Stimulated activated CD4-positive, alpha-beta T cell treated with anti-CD3 and anti-CD28 coated beads, TNF-alpha, amount 100 ng/mL, for 4 hours (primary cell): ENCODE measurements around the gene ZKSCAN5.
A peak's percentile ranks its signal among the peaks of the same experiment; 100 is the strongest.
"Not testable (repeated sequence)": the region's sequence is repeated elsewhere in the genome, so short reads cannot be mapped to it uniquely, and the experiment has no call there.

Experiments
- DNase-seq, 3 experiments: peaks; one replicate each; pipeline ENCODE4 v3.0.0-alpha.2; 2020; ENCODE audit warnings: low read depth in 3 of 3

The ZKSCAN5 gene

DNA sequence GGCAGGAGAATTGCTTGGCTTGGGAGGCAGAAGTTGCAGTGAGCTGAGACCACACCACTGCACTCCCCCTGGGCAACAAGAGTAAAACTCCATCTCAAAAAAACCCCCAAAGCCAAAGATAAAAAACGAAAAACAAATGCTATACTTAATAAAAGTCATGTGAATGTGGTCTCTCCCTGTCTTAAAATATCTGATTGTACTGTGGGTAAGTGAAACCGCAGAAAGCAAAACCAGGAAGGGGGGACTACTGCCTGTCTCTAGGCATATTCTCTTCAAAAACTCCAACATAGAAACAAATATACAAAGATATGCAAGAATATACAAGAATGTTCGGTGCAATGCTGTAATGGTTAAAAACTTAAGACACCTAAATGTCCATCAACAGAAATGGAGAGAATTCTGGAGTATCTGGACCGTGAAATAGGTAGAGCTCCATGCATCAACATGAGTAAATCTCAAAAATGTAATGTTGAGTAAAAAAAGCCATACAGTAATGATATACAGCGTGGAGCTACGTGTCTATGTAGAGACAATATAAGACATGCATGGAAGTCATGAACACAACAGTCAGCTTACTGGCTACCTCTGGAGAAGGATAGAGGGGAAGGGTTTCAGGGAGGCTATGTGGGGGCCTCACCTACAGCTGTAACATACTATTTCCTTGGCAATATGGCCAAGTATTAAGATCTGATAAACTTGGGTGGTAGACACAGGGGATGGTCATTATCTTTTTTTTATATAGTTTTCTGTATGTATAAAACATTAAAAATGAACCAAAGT, 6.5 kb upstream of the ZKSCAN5 start:
- DNase-seq, result no peak

DNA sequence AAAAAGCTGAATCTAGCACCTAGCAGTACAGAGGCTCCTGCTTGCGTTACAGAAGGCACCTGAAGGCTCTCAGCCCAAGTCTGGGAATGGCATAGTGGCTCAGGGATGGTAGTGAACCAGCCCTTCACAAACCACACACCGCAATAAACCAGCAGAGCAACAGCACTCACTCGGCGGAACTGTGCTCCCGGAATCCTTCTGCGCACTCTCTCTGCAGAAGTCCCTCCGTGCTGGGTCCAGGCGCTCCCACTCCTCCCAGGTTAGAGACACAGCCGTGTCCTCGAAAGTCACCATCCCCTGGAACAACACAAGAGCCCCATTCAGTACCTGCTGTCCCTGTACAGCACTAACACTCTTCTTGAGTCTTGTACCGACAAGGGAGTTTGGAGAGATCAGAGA, 5.9 kb upstream of the ZKSCAN5 start:
- DNase-seq, result no peak

DNA sequence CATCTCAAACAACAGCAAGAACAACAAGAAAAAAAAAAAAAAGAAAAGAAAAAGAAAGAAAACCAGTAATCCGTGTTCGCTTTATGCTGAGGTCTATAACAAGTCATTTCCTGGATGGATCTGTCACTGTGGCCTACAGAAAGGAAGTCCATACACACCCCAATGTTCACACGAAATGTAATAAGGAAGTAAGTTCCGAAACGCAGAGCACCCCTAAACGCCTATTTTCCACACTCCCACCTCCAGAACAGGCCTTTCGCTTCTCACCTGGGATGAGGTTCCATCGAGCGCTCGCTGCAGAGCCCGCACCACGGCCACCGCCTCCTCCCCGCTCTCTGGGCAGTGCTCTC, 5.1 kb upstream of the ZKSCAN5 start:
- DNase-seq, result no peak

- DNase-seq, result peak; percentile 66 to 77 (median 76)
These were observed 4.5 kb upstream of the ZKSCAN5 start, which contains the start of gene ZNF394 for GRCh38 chr7:99499721-99500636. ZNF394 (minus strand) TSS chr7:99500281; CDS start chr7:99500093, 188 bp downstream.

DNA sequence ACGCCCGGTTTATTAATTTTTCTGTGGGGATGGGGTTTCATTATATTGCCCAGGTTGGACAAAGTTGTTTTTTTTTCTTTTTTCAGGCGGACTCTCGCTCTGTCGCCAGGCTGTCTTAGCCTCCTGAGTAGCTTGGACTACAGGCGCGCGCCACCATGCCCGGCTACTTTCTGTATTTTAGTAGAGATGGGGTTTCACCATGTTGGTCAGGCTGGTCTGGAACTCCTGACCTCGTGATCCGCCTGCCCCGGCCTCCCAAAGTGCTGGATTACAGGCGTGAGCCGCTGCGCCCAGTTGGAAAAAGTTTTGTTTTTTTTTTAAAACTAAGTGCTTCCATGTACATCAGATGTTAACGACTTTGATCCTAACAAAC, 3.8 kb upstream of the ZKSCAN5 start:
- no peak for DNase-seq

DNA sequence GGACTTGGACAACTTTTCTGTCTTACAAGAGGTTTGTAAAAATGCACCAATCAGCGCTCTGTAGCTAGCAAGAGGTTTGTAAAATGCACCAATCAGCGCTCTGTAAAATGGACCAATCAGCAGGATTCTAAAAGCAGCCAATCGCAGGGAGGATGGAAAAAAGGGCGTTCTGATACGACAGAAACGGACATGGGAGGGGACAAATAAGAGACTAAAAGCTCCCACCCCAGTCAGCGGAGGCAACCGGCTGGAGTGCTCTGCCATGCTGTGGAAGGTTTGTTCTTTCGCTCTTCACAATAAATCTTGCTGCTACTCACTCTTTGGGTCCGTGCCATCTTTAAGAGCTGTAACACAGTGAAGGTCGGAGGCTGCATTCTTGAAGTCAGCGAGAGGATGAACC, 3.2 kb upstream of the ZKSCAN5 start:
- DNase-seq, result not testable (repeated sequence)

- DNase-seq, result no peak
These were observed 220 bp upstream of the ZKSCAN5 start for GRCh38 chr7:99504281-99504602.

DNA sequence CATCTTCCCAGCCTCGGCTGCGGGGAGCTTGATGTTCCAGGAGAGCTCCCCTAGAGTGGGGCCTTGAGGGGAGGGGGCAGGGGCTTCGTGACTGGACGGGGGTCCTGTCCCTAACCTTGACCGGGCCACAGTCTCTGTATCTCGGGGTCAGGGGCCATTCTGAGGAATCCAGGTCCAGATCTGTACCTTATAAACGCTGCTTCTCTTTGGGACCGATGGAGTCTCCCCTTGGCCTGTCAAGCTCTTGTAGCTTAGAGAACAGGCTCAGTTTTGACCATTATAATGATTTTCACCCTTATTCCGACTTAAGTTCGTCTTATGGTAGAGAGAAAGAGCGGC, 831 bp downstream of the ZKSCAN5 start:
- no peak for DNase-seq

GRCh38 chr7:99514050-99514449, 9.6 kb downstream of the ZKSCAN5 start:
- DNase-seq, result no peak

DNA sequence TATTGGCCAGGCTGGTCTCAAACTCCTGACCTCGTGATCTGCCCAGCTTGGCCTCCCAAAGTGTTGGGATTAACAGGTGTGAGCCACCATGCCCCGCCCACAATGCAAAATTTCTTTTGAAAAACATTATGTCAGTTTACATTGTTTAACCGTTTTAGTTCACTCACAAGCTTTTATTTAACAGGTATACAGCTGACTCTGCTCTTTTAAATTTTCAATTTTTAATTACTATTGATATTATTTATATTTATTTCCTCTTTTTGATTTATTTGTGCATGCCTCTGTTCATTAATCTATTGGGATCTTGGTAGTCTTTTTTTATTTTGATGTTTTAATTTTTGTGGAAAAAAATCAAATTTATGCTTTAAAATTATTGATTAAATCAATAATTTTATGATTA, 16.9 kb downstream of the ZKSCAN5 start:
- DNase-seq, result no peak

DNA sequence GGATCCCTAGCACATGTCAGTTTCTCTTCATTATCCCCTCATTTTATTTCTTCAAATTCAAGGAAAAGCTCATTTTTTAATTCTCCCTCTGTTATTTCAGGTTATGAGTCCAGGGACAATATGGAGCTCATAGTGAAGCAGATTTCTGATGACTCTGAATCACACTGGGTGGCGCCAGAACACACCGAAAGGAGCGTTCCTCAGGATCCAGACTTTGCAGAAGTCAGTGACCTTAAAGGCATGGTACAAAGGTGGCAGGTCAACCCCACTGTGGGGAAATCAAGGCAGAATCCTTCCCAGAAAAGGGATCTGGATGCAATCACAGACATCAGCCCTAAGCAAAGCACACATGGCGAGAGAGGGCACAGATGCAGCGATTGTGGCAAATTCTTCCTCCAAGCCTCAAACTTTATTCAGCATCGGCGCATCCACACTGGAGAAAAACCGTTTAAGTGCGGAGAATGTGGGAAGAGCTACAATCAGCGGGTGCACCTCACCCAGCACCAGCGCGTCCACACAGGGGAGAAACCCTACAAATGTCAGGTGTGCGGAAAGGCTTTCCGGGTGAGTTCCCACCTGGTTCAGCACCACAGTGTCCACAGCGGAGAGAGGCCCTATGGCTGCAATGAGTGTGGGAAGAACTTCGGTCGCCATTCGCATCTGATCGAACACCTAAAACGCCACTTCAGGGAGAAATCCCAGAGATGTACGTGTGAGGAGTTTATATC, 21.4 kb downstream of the ZKSCAN5 start:
- no peak for DNase-seq

DNA sequence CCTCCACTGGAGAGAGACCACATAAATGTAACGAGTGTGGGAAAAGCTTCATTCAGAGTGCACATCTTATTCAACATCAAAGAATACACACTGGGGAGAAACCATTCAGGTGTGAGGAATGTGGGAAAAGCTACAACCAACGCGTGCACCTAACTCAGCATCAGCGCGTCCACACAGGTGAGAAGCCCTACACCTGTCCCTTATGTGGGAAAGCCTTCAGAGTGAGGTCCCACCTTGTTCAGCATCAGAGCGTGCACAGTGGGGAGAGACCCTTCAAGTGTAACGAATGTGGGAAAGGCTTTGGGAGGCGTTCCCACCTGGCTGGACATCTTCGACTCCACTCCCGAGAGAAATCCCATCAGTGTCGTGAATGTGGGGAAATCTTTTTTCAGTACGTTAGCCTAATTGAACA, 26.9 kb downstream of the ZKSCAN5 start:
- DNase-seq, result no peak

- no peak for DNase-seq
These were observed 31.2 kb downstream of the ZKSCAN5 start for GRCh38 chr7:99535667-99536066.

DNA sequence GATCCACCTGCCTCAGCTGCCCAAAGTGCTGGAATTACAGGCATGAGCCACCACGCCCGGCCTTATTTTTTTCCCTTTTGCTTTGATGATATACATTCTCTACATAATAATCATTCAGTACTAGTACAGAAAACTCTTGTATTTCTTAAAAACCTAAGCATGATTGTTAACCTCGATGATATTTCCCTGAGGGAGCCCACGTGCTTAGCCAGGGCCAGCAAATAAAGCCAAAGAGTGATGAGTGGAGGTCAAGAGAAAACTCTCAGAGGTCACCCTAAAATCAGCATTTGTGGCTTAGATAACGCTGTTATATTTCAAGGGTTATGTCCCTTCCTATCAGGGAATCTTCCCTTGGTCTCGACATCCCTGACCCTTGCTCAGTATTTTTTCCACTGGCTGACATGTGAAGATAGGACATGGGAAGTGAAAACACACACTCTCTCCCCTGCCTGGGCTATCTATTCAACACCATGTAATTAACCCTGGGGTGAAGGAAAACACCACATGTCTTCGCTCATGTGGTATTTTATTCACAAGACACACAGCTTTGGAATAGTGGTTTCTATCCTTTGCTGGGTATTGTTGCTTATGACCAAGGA, 34.9 kb downstream of the ZKSCAN5 start:
- DNase-seq, result no peak

- no peak for DNase-seq
These were observed 36.1 kb downstream of the ZKSCAN5 start for GRCh38 chr7:99540542-99540941.

GRCh38 chr7:99541212-99541611, 36.8 kb downstream of the ZKSCAN5 start:
- DNase-seq, result no peak

DNA sequence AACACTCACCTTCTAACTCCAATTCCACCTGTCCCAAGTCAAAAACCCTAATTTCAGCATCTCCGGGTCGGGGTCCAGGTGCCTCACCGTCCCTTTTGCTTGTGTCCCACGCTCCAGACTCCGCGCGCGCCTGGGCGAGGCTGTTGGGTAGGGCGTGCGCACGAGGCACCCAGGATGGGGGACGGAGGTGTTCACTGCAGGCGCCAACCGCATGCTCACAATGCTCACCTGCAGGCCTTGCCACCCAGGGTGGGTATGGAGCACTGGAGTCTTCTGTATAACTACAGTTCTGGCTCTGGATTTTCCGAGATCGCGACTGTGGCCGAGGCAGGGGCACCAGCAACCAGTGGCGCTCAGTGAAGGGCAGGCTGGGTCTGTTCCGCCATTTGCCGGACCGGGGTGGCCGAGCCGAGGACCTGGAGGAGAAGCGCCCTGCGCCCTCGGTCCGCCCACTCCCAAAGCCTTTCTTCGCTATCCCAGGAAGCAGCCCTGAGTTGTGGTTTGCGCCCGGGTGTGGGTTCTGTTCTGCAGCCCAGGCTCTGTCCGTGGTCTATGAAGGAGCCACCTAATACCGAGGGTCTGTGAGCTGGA, 38.7 kb downstream of the ZKSCAN5 start:
- no peak for DNase-seq

- no peak for DNase-seq
These were observed 39.5 kb downstream of the ZKSCAN5 start for GRCh38 chr7:99543916-99544315.

GRCh38 chr7:99545308-99545707, 40.8 kb downstream of the ZKSCAN5 start:
- not testable (repeated sequence) for DNase-seq

DNA sequence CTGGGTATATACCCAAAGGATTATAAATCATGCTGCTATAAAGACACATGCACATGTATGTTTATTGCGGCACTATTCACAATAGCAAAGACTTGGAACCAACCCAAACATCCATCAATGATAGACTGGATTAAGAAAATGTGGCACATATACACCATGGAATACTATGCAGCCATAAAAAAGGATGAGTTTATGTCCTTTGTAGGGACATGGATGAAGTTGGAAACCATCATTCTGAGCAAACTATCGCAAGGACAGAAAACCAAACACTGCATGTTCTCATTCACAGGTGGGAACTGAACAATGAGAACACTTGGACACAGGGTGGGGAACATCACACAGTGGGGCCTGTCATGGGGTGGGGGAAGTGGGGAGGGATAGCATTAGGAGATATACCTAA, 45.1 kb downstream of the ZKSCAN5 start:
- not testable (repeated sequence) for DNase-seq

DNA sequence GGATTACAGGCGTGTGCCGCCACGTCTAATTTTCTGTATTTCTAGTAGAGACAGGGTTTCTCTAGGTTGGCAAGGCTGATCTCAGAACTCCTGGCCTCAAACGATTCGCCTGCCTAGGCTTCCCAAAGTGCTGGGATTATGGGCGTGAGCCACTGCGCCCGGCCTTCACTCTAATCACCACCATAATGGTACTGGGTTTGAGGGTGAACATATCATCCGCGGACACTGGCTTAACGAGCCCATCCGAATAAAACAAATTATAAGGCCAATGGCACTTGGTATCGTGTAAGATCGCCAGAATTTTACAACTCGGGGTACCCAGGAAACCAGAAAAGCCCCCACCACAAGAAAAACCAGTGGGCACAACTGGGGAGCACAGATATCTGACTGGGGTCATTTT, 46.9 kb downstream of the ZKSCAN5 start:
- DNase-seq, result no peak
